Parietal lobe (tissue), 1 donor: ENCODE measurements around the gene SNN. TPM values are rescaled to one million over a fixed set of nuclear protein-coding genes. Genes with fewer than 3 reads are reported as not detected.

Experiments
- total RNA-seq: library from RNA; depleted of rRNA; stranded (reverse); fragments of >200 nt; gene quantifications from one replicate; pipeline ENCODE4 v1.2.3, GENCODE V29; 2014

SNN gene
- total RNA-seq, result 150 TPM

GRCh38 chr16:11667824-11668622, at the start of gene SNN:
Gene SNN (plus strand): TSS chr16:11668455. CDS start chr16:11676060, 7,605 bp downstream.

Other genes with a start within 250 kb of the SNN start
- gene LITAF, start 81.5 kb upstream of the SNN start, total RNA-seq, result 13.8 TPM
- gene TXNDC11, start 74.4 kb downstream of the SNN start, total RNA-seq, result 20.7 TPM
- 75.7 TPM for gene ZC3H7A, start 128.8 kb downstream of the SNN start, total RNA-seq
- gene RSL1D1, start 183.1 kb downstream of the SNN start, total RNA-seq, result 63.5 TPM
- gene GSPT1, start 247.5 kb downstream of the SNN start, total RNA-seq, result 89.5 TPM